SK-N-SH (cell line): Measurements from ENCODE around the gene HS2ST1. TPM values are rescaled to one million over a fixed set of nuclear protein-coding genes. Genes with fewer than 3 reads are reported as not detected.

Source experiments
- CTCF ChIA-PET: fragments of 300-600, 350-600 bp; formaldehyde crosslinking; extraction: SDS; loops from one replicate; lab custom pipeline; 2021; lab: Yijun Ruan, JAX
- POLR2A ChIA-PET: fragments of 350-600 bp; sonication (Branson Sonifier 250); formaldehyde crosslinking; extraction: SDS; loops from one replicate; lab custom pipeline; 2020; ENCODE audit warnings: antibody characterized with exemption, inconsistent platforms; lab: Yijun Ruan, JAX
- DNase-seq: peaks from one replicate; pipeline ENCODE4 v3.0.0; 2012
- H2AFZ ChIP-seq: fragments of 200-600 bp; sonication (generic); 2 replicates; pipeline ENCODE4 v1.8.1; 2016; ENCODE audit warnings: antibody characterized with exemption, mild to moderate bottlenecking, low read depth
- H3F3A ChIP-seq: fragments of 200-600 bp; sonication (generic); replicated peaks from 2 replicates; pipeline ENCODE3; 2016; ENCODE audit warnings: antibody characterized with exemption, mild to moderate bottlenecking; ENCODE audit not compliant: insufficient read depth
- H3K27ac ChIP-seq, 2 experiments: fragments of 200-500 bp in 1 of 2; fragments of 200-600 bp in 1 of 2; sonication (Bioruptor generic) in 1 of 2; sonication (generic), shearing (Covaris generic) in 1 of 2; 2 replicates each; pipeline versions ENCODE4 v1.5.1 to v1.6.1; 2014 to 2016; ENCODE audit warnings: low read depth in 2 of 2, inconsistent platforms in 1 of 2, low read length in 1 of 2, mild to moderate bottlenecking in 1 of 2, mixed read lengths in 1 of 2
- H3K27me3 ChIP-seq: fragments of 200-600 bp; sonication (generic), shearing (Covaris generic); 2 replicates; pipeline ENCODE4 v1.6.1; 2016; ENCODE audit warnings: mixed run types; ENCODE audit not compliant: insufficient read depth
- H3K36me3 ChIP-seq, 2 experiments: fragments of 200-500 bp in 1 of 2; fragments of 200-600 bp in 1 of 2; sonication (Bioruptor generic) in 1 of 2; sonication (generic) in 1 of 2; replicated peaks in 1 of 2; 2 replicates each; pipeline versions ENCODE3 to v1.5.1; 2014 to 2016; ENCODE audit warnings: low read length in 1 of 2, mild to moderate bottlenecking in 1 of 2; ENCODE audit not compliant: insufficient read depth in 2 of 2, control insufficient read depth in 1 of 2
- H3K4me1 ChIP-seq, 2 experiments: fragments of 200-500 bp in 1 of 2; fragments of 200-600 bp in 1 of 2; sonication (Bioruptor generic) in 1 of 2; sonication (generic), shearing (Covaris generic) in 1 of 2; 2 replicates each; pipeline versions ENCODE4 v1.5.1 to v1.6.1; 2014 to 2016; ENCODE audit warnings: low read depth in 1 of 2, low read length in 1 of 2, mixed run types in 1 of 2; ENCODE audit not compliant: insufficient read depth in 2 of 2, control insufficient read depth in 1 of 2
- H3K4me2 ChIP-seq: fragments of 200-600 bp; sonication (generic), shearing (Covaris generic); 2 replicates; pipeline ENCODE4 v1.6.1; 2017; ENCODE audit warnings: mixed run types
- H3K4me3 ChIP-seq, 2 experiments: fragments of 200-500 bp in 1 of 2; fragments of 200-600 bp in 1 of 2; sonication (Bioruptor generic) in 1 of 2; sonication (generic), shearing (Covaris generic) in 1 of 2; 2 replicates each; pipeline versions ENCODE4 v1.5.1 to v1.8.1; 2014 to 2016; ENCODE audit warnings: low read depth in 2 of 2, inconsistent platforms in 1 of 2, low read length in 1 of 2, mild to moderate bottlenecking in 1 of 2, mixed read lengths in 1 of 2, moderate library complexity in 1 of 2
- H3K79me2 ChIP-seq: fragments of 200-600 bp; sonication (generic); 2 replicates; pipeline ENCODE4 v1.8.1; 2017; ENCODE audit warnings: mild to moderate bottlenecking; ENCODE audit not compliant: insufficient read depth
- H3K9ac ChIP-seq: fragments of 200-600 bp; sonication (generic); 2 replicates; pipeline ENCODE4 v1.6.1; 2017; ENCODE audit warnings: mixed run types
- H3K9me2 ChIP-seq: fragments of 200-600 bp; sonication (generic); 2 replicates; pipeline ENCODE4 v1.6.1; 2017; ENCODE audit warnings: mixed run types
- H3K9me3 ChIP-seq: fragments of 200-600 bp; sonication (generic); 2 replicates; pipeline ENCODE4 v1.6.1; 2017; ENCODE audit warnings: mixed run types, mild to moderate bottlenecking, moderate library complexity
- H4K20me1 ChIP-seq: fragments of 200-600 bp; sonication (generic); 2 replicates; pipeline ENCODE4 v1.6.1; 2017; ENCODE audit warnings: mild to moderate bottlenecking, mixed run types; ENCODE audit not compliant: insufficient read depth
- CHD2 ChIP-seq: fragments of 150-350 bp; IDR thresholded peaks from 2 replicates; pipeline ENCODE4 v1.6.1; 2018; ENCODE audit warnings: low read length; ENCODE audit not compliant: partially characterized antibody
- ELF1 ChIP-seq: IDR thresholded peaks from 2 replicates; pipeline ENCODE4 v1.4.0; 2012
- EP300 ChIP-seq, 2 experiments: IDR thresholded peaks; 2 replicates each; pipeline versions ENCODE4 v1.4.0 to v1.6.1; 2012; ENCODE audit warnings: borderline replicate concordance in 1 of 2, low read depth in 1 of 2, low read length in 1 of 2
- FOXM1 ChIP-seq: IDR thresholded peaks from 2 replicates; pipeline ENCODE4 v1.4.0; 2012; ENCODE audit warnings: low read depth, mild to moderate bottlenecking
- JUND ChIP-seq: IDR thresholded peaks from 2 replicates; pipeline ENCODE4 v1.4.0; 2012
- MXI1 ChIP-seq: IDR thresholded peaks from 2 replicates; pipeline ENCODE4 v1.6.1; 2012; ENCODE audit warnings: mild to moderate bottlenecking, low read depth, low read length, improper control_type of control experiment
- RAD21 ChIP-seq: IDR thresholded peaks from 2 replicates; pipeline ENCODE4 v1.6.1; 2012; ENCODE audit warnings: mild to moderate bottlenecking, low read length
- SMC3 ChIP-seq: IDR thresholded peaks from 2 replicates; pipeline ENCODE4 v1.6.1; 2012; ENCODE audit warnings: low read depth, low read length, improper control_type of control experiment
- TAF1 ChIP-seq: IDR thresholded peaks from 2 replicates; pipeline ENCODE4 v1.6.1; 2012; ENCODE audit warnings: low read depth, mild to moderate bottlenecking, low read length, moderate library complexity, borderline replicate concordance
- TCF12 ChIP-seq: IDR thresholded peaks from 2 replicates; pipeline ENCODE4 v1.4.0; 2012
- WGBS: methylation state at CpG from one replicate; pipeline ENCODE4 v1.1.6; 2017; ENCODE audit warnings: low lambda C conversion rate; 5-methylcytosine and 5-hydroxymethylcytosine counted together
- polyA plus RNA-seq, 3 experiments: library from polyadenylated mRNA; depleted of rRNA; stranded (reverse); fragments of >200 nt; gene quantifications; 2 replicates each; pipeline ENCODE4 v1.2.3, GENCODE V29; 2012
- TF ChIP-seq, protein P1 (sequence below): fragments of 150-350 bp; IDR thresholded peaks from 2 replicates; pipeline ENCODE4 v1.6.1; 2016; ENCODE audit warnings: mild to moderate bottlenecking, low read depth, low read length
- TF ChIP-seq, protein P2 (sequence below): IDR thresholded peaks from 2 replicates; pipeline ENCODE4; 2012
- TF ChIP-seq, protein P3 (sequence below): IDR thresholded peaks from 2 replicates; pipeline ENCODE4 v1.4.0; 2012; ENCODE audit warnings: low read depth, borderline replicate concordance
- TF ChIP-seq, protein P4 (sequence below): fragments of 200-600 bp; sonication (generic); IDR thresholded peaks from 2 replicates; pipeline ENCODE4 v1.6.1; 2017; ENCODE audit warnings: antibody characterized with exemption, mild to moderate bottlenecking, moderate library complexity

HS2ST1 gene
- polyA plus RNA-seq, 1 of the 3 experiments (the other 2 are of a cell fraction): 16.6 TPM

DNA sequence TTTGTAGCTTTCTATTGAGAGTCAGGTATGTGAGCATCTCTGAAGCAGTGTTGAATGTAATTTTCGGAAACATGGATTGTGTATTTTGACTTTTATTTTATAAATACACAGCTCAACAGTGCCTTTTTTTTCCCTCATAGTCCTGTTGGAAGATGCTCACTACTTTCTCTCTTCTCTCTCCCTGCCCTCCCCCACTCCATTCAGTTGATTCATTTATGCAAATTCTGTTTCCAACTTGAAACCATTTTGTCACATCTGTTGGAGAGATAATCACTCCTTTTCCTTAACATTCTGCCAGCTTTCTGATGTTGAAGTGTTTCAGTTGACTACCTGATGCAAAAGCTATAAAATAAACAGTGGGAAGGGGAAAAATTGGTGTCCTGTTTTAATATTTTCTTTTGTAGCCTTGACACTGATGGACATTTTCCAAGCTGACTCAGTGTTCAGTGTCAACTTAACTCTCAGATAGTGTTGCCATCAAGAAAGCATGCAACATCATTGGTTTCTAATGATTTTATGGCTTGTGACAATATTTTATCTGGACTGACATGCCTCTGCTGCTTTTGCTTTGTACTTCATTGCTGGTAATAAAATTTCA, 194.5 kb downstream of the HS2ST1 start:
- CTCF ChIA-PET: interaction anchor here (0.9 to 1.2 kb wide), 2 partner anchors 11 to 25 kb away, joined by 3 read pairs; no protein-coding TSS in a partner anchor

DNA sequence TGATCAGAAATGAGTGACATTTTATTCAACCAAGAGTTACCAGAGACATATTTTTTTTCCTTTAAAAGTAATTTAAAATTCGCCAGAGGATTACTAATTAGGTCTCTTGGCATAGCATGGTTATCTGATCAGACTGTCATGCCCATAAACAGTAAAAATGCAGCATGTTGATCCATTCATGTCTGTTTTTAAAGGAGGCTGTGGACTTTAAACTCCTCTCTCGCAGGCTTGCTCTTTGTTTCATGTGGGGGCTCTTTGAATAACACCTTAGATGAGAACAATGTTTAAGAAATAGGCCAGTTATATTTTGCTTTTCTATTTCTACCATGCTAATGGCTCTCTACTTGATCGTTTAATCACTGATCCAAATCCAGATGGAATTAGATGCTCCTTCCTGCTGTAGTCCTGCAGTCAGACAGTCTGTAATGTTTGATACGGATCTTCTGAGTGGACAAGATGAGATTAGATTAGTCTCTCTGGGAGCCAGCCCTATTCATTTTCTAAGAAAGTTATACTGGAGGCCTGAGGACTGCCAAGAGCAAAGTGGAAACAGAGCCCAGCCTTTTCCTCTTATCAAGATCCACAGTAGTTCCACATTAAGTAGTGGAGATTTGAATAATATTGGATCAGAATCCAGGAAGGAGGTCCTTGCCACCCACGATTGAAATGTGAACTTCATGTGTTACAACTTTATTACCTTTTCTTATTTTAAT, 197.4 kb downstream of the HS2ST1 start:
- H3F3A ChIP-seq: peaks cover 14% of the 10 kb centered on the region
- H2AFZ ChIP-seq: no peak overlapping the region
- no peak overlapping the region for H3K4me3 ChIP-seq
- no peaks in the 10 kb centered on the region for H3K79me2 ChIP-seq
- H3K27ac ChIP-seq: peak overlapping the region; percentile 50 to 54; a peak in 3 of 4 replicates
- peak overlapping the region; percentile 51; the same call in 1 of the 2 replicates for H3K4me2 ChIP-seq
- no peaks in the 10 kb centered on the region for H4K20me1 ChIP-seq
- no peaks in the 10 kb centered on the region for H3K36me3 ChIP-seq
- CTCF ChIA-PET: interaction anchor here (1.2 to 1.8 kb wide), 2 partner anchors 9 to 20 kb away, joined by 3 to 4 read pairs; no protein-coding TSS in a partner anchor
- no peaks in the 10 kb centered on the region for H3K9me3 ChIP-seq
- WGBS: 15% methylated on average over 5 of the region's 5 CpGs
- H3K9ac ChIP-seq: no peak overlapping the region
- no peaks in the 10 kb centered on the region for H3K27me3 ChIP-seq
- H3K4me1 ChIP-seq: peaks cover 11 to 12% of the 10 kb centered on the region in 2 experiments; a peak in 3 of 4 replicates
- no peak for DNase-seq
- no peaks in the 10 kb centered on the region for H3K9me2 ChIP-seq
- POLR2A ChIA-PET: no interaction called here
- TF ChIP-seq SMC3: no peak
- TF ChIP-seq JUND: peak; percentile 50
- TF ChIP-seq FOXM1: 0 out of 2 replicates have a peak, but pooled peaks have one; percentile 48
- no peak for TF ChIP-seq CHD2
- no peak for TF ChIP-seq MXI1
- TF ChIP-seq, protein P1, sequence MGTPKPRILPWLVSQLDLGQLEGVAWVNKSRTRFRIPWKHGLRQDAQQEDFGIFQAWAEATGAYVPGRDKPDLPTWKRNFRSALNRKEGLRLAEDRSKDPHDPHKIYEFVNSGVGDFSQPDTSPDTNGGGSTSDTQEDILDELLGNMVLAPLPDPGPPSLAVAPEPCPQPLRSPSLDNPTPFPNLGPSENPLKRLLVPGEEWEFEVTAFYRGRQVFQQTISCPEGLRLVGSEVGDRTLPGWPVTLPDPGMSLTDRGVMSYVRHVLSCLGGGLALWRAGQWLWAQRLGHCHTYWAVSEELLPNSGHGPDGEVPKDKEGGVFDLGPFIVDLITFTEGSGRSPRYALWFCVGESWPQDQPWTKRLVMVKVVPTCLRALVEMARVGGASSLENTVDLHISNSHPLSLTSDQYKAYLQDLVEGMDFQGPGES: no peak
- TF ChIP-seq RAD21: no peak
- TF ChIP-seq, protein P2, sequence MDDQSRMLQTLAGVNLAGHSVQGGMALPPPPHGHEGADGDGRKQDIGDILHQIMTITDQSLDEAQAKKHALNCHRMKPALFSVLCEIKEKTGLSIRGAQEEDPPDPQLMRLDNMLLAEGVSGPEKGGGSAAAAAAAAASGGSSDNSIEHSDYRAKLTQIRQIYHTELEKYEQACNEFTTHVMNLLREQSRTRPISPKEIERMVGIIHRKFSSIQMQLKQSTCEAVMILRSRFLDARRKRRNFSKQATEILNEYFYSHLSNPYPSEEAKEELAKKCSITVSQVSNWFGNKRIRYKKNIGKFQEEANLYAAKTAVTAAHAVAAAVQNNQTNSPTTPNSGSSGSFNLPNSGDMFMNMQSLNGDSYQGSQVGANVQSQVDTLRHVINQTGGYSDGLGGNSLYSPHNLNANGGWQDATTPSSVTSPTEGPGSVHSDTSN: peak; percentile 51
- TF ChIP-seq, protein P3, sequence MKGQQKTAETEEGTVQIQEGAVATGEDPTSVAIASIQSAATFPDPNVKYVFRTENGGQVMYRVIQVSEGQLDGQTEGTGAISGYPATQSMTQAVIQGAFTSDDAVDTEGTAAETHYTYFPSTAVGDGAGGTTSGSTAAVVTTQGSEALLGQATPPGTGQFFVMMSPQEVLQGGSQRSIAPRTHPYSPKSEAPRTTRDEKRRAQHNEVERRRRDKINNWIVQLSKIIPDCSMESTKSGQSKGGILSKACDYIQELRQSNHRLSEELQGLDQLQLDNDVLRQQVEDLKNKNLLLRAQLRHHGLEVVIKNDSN: no peak
- peak; percentile 54 to 66 for TF ChIP-seq EP300 (IDR thresholded peaks at IDR 0.05; ENCODE audit: borderline replicate concordance in 1 of 2, low read depth in 1 of 2, low read length in 1 of 2)
- no peak for TF ChIP-seq ELF1
- TF ChIP-seq, protein P4, sequence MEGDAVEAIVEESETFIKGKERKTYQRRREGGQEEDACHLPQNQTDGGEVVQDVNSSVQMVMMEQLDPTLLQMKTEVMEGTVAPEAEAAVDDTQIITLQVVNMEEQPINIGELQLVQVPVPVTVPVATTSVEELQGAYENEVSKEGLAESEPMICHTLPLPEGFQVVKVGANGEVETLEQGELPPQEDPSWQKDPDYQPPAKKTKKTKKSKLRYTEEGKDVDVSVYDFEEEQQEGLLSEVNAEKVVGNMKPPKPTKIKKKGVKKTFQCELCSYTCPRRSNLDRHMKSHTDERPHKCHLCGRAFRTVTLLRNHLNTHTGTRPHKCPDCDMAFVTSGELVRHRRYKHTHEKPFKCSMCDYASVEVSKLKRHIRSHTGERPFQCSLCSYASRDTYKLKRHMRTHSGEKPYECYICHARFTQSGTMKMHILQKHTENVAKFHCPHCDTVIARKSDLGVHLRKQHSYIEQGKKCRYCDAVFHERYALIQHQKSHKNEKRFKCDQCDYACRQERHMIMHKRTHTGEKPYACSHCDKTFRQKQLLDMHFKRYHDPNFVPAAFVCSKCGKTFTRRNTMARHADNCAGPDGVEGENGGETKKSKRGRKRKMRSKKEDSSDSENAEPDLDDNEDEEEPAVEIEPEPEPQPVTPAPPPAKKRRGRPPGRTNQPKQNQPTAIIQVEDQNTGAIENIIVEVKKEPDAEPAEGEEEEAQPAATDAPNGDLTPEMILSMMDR: no peak

More for the DNA sequence above, 194.5 kb downstream of the HS2ST1 start:
- no peak for DNase-seq
- peaks cover 14% of the 10 kb centered on the region for H3F3A ChIP-seq
- no peak overlapping the region for H3K9ac ChIP-seq
- H3K4me2 ChIP-seq: no peak overlapping the region; the same call in 1 of the 2 replicates
- H3K4me3 ChIP-seq: no peak overlapping the region
- H3K79me2 ChIP-seq: no peaks in the 10 kb centered on the region
- POLR2A ChIA-PET: no interaction called here
- H3K4me1 ChIP-seq: peaks cover 0 to 11% of the 10 kb centered on the region in 2 experiments; a peak in 2 of 4 replicates
- 94% methylated on average over 1 of the region's 1 CpG for WGBS
- H3K27me3 ChIP-seq: no peaks in the 10 kb centered on the region
- no peaks in the 10 kb centered on the region for H3K9me2 ChIP-seq
- H2AFZ ChIP-seq: no peak overlapping the region
- no peaks in the 10 kb centered on the region for H3K36me3 ChIP-seq
- no peaks in the 10 kb centered on the region for H3K9me3 ChIP-seq
- H3K27ac ChIP-seq: no peak overlapping the region
- TF ChIP-seq, protein P4: no peak
- TF ChIP-seq, protein P2: peak; percentile 26; the same call in 1 of the 2 replicates
- TF ChIP-seq TAF1 (no peak), TCF12 (peak; percentile 5; the same call in 1 of the 2 replicates)
- TF ChIP-seq, all 33 proteins: peak for 2
- H4K20me1 ChIP-seq: no peaks in the 10 kb centered on the region
